Karpas-422 (cell line): ENCODE measurements around the gene LIX1L. TPM values are rescaled to one million over a fixed set of nuclear protein-coding genes. Genes with fewer than 3 reads are reported as not detected.
"Not testable (repeated sequence)": the region's sequence is repeated elsewhere in the genome, so short reads cannot be mapped to it uniquely, and the experiment has no call there.

Source experiments
- DNase-seq: peaks from one replicate; pipeline ENCODE4 v3.0.0-alpha.2; 2015
- H2AFZ ChIP-seq: fragments of 200-600 bp; sonication (generic); 2 replicates; pipeline ENCODE4 v1.6.1; 2014; ENCODE audit warnings: antibody characterized with exemption, low read length, mixed read lengths
- H3K27ac ChIP-seq: fragments of 200-600 bp; sonication (generic); 2 replicates; pipeline ENCODE4 v1.5.1; 2014; ENCODE audit warnings: mild to moderate bottlenecking, low read length, moderate library complexity
- H3K27me3 ChIP-seq: fragments of 200-600 bp; sonication (generic); 2 replicates; pipeline ENCODE4 v1.6.1; 2014; ENCODE audit warnings: low read length, mixed read lengths
- H3K36me3 ChIP-seq: fragments of 200-600 bp; sonication (generic); 2 replicates; pipeline ENCODE4 v1.6.1; 2014; ENCODE audit warnings: low read length, mixed read lengths; ENCODE audit not compliant: insufficient read depth
- H3K4me1 ChIP-seq: fragments of 200-600 bp; sonication (generic); 2 replicates; pipeline ENCODE4 v1.6.1; 2014; ENCODE audit warnings: mild to moderate bottlenecking, low read length, mixed read lengths
- H3K4me2 ChIP-seq: fragments of 200-600 bp; sonication (generic); 2 replicates; pipeline ENCODE4 v1.6.1; 2014; ENCODE audit warnings: low read length, low read depth, mild to moderate bottlenecking; ENCODE audit not compliant: poor library complexity, severe bottlenecking
- H3K4me3 ChIP-seq: fragments of 200-600 bp; sonication (generic); 2 replicates; pipeline ENCODE4 v1.5.1; 2014; ENCODE audit warnings: mild to moderate bottlenecking, antibody characterized with exemption, low read length, mixed read lengths
- H3K79me2 ChIP-seq: fragments of 200-600 bp; sonication (generic); 2 replicates; pipeline ENCODE4 v1.6.1; 2014; ENCODE audit warnings: mild to moderate bottlenecking, low read length, mixed read lengths
- H3K9ac ChIP-seq: fragments of 200-600 bp; sonication (generic); 2 replicates; pipeline ENCODE4 v1.6.0; 2014; ENCODE audit warnings: low read length
- H3K9me2 ChIP-seq: fragments of 200-600 bp; sonication (generic), shearing (Covaris generic); replicated peaks from 2 replicates; pipeline ENCODE4 v1.6.0; 2014; ENCODE audit warnings: mild to moderate bottlenecking, low read length, moderate library complexity; ENCODE audit not compliant: insufficient read depth
- H3K9me3 ChIP-seq: fragments of 300-700, 200-600 bp; sonication (generic); 2 replicates; pipeline ENCODE4 v1.6.1; 2014; ENCODE audit warnings: low read length, mixed read lengths
- H4K20me1 ChIP-seq: fragments of 200-600 bp; sonication (generic); 2 replicates; pipeline ENCODE4 v1.6.1; 2014; ENCODE audit warnings: mild to moderate bottlenecking, antibody characterized with exemption, low read length, low read depth; ENCODE audit not compliant: insufficient read depth
- total RNA-seq: library from RNA; depleted of rRNA; stranded (reverse); fragments of >200 nt; shearing (Covaris generic); gene quantifications from 2 replicates; pipeline ENCODE4 v1.2.3, GENCODE V29; 2014; ENCODE audit warnings: low replicate concordance

The LIX1L gene
- total RNA-seq, 1 experiment from 2014 or later: 49.4 TPM

DNA sequence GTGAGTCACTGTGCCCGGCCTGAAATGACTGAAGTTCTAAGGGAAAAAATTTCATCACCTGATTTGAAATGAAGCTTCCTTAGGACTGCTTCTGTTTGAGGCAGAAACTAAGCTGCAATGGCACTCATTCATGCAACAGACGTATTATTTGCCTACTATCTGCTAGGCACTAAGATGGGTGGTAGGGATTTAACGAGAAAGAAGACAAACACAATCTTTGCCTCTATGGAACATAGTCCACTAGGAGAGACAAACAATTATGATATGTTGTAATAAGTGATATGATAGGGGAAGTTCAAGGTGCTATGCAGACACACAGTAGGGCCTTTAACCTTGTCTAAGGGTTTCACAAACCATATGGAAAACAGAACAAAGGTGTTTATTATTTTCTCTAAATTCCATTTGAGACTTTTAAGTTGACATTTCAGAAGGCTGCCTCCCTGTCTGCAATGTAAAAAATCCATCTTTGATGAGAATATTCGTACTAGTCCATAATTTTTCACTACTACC is 11.3 kb downstream of the LIX1L start:
- Histone ChIP-seq H4K20me1 (no peaks in the 10 kb centered on the region), H2AFZ (no peak overlapping the region), H3K9me3 (no peaks in the 10 kb centered on the region), H3K79me2 (peaks cover 85% of the 10 kb centered on the region), H3K27me3 (no peaks in the 10 kb centered on the region), H3K9me2 (no peaks in the 10 kb centered on the region), H3K9ac (no peak overlapping the region), H3K27ac (no peak overlapping the region), H3K36me3 (peaks cover 32% of the 10 kb centered on the region), H3K4me1 (peaks cover 16% of the 10 kb centered on the region), H3K4me3 (no peak overlapping the region), H3K4me2 (no peak overlapping the region)
- no peak for DNase-seq

DNA sequence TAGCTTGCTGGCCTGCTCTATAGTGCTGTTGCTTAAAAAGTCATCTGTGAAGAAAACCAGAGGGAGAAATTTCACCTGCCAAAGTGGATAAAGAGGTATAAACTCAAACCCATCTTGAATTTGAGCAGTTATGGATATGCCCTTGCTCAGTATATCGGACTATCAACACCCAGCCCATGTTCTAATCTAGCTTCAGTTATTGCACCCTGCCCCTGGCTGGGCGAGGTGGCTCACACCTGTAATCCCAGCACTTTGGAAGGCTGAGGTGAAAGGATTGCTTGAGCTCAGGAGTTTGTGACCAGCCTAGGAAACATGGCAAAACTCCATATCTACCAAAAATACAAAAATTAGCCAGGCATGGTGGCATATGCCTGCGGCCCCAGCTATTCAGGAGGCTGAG is 13.3 kb downstream of the LIX1L start:
- Histone ChIP-seq H3K9me3 (no peaks in the 10 kb centered on the region), H3K79me2 (peaks cover 71% of the 10 kb centered on the region), H2AFZ (no peak overlapping the region), H3K36me3 (peaks cover 40% of the 10 kb centered on the region), H3K9me2 (no peaks in the 10 kb centered on the region), H3K9ac (no peak overlapping the region), H3K4me3 (no peak overlapping the region), H3K4me1 (peaks cover 23% of the 10 kb centered on the region), H4K20me1 (no peaks in the 10 kb centered on the region), H3K27me3 (no peaks in the 10 kb centered on the region), H3K27ac (no peak overlapping the region), H3K4me2 (no peak overlapping the region)
- no peak for DNase-seq

DNA sequence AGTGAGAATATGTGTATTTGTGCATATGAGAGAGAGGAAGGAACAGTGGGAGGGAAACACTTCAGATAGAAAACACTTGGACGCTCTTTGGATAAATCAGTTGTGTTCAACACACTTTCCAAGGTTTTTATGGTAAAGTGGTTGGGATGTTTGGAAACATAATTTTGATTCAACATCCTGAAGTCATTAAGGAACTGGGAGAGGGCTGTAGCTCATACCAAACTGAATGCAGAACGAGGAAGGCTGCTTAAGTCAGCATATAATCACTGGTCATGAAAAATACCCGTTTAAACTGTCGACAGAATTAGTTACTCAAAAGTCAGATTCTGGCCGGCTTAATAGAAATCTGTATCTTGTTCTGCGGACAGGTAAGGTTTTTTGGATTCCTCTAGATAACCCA is 14.9 kb downstream of the LIX1L start:
- H4K20me1 ChIP-seq: no peaks in the 10 kb centered on the region
- no peak overlapping the region for H3K4me3 ChIP-seq
- peaks cover 18% of the 10 kb centered on the region for H3K4me1 ChIP-seq
- no peaks in the 10 kb centered on the region for H3K9me3 ChIP-seq
- H3K27me3 ChIP-seq: no peaks in the 10 kb centered on the region
- H3K36me3 ChIP-seq: peaks cover 37% of the 10 kb centered on the region
- H3K4me2 ChIP-seq: no peak overlapping the region
- H3K27ac ChIP-seq: no peak overlapping the region
- peaks cover 54% of the 10 kb centered on the region for H3K79me2 ChIP-seq
- H2AFZ ChIP-seq: no peak overlapping the region
- DNase-seq: no peak
- H3K9me2 ChIP-seq: no peaks in the 10 kb centered on the region
- H3K9ac ChIP-seq: no peak overlapping the region

DNA sequence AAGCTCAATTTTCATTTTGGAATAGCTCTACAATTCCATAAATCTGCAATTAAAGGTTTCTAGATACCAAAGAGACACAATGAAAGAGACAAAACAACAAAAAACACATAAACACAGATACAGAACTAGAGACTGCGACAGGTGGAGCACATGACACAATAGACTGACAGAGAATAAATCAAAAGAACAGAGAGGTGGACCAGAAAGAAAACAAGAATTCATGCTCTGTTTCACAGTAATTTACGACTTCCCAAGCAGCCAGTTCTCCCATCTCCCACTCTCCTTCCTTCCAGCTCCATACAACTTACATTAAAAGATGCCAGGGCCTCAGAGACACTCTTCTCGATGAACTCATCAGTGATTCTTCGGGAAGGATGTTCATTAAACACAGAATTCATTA is 15.4 kb downstream of the LIX1L start:
- no peak overlapping the region for H3K27ac ChIP-seq
- H3K9me2 ChIP-seq: no peaks in the 10 kb centered on the region
- peaks cover 38% of the 10 kb centered on the region for H3K36me3 ChIP-seq
- no peaks in the 10 kb centered on the region for H3K27me3 ChIP-seq
- H3K9ac ChIP-seq: no peak overlapping the region
- H3K4me2 ChIP-seq: no peak overlapping the region
- H3K79me2 ChIP-seq: peaks cover 49% of the 10 kb centered on the region
- no peaks in the 10 kb centered on the region for H4K20me1 ChIP-seq
- H2AFZ ChIP-seq: no peak overlapping the region
- no peak overlapping the region for H3K4me3 ChIP-seq
- no peak for DNase-seq
- no peaks in the 10 kb centered on the region for H3K9me3 ChIP-seq
- H3K4me1 ChIP-seq: peaks cover 17% of the 10 kb centered on the region

DNA sequence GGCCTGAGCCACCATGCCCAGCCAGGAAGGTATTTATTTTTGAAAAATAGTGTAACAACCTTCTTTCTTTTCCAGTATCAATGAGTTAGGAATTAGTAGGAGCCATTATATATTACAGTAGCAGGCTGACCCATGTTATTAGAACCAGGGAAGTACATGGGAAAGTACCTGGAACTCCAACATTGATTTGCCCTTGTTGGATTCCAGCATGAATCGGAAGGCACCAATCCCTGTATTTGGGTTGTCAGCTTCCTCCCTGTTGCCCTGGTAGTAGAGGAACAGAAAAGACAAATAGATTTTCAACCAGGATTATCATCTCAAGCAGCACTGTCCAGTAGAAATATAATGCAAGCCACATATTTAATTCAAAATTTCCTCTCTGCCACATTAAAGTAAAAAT is 20.4 kb downstream of the LIX1L start:
- Histone ChIP-seq H3K4me1 (peaks cover 38% of the 10 kb centered on the region), H3K4me2 (no peak overlapping the region), H4K20me1 (no peaks in the 10 kb centered on the region), H3K27ac (peak overlapping the region; percentile 11; the same call in 1 of the 2 replicates), H3K9ac (no peak overlapping the region), H3K4me3 (no peak overlapping the region), H3K36me3 (peaks cover 31% of the 10 kb centered on the region), H3K9me3 (no peaks in the 10 kb centered on the region), H3K79me2 (peaks cover 13% of the 10 kb centered on the region), H3K9me2 (no peaks in the 10 kb centered on the region), H3K27me3 (no peaks in the 10 kb centered on the region), H2AFZ (no peak overlapping the region)
- peak; percentile 33 for DNase-seq

DNA sequence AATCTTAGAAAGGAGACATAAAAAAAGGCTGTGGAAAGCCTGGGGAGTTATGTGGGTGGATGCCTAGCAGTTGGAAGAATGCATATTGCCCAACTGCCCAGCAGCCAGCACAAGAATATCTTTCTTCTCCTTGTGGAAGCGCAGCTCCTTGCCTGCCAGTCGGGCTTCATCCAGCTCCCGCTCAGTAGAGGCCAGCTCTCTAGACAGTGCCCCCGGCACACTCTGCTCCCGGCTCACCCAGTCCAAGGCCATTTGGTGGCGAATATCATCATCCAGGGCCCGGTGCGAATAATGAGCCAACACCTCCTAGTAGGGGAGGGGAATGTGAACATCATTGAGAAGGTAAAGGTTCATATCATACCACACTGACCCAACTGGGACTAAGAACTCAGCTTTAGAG is 21.6 kb downstream of the LIX1L start:
- no peaks in the 10 kb centered on the region for H4K20me1 ChIP-seq
- H3K4me3 ChIP-seq: no peak overlapping the region
- no peak overlapping the region for H3K4me2 ChIP-seq
- no peak overlapping the region for H3K9ac ChIP-seq
- H3K27ac ChIP-seq: peak overlapping the region; percentile 67
- H3K36me3 ChIP-seq: peaks cover 23% of the 10 kb centered on the region
- H3K79me2 ChIP-seq: peaks cover 6% of the 10 kb centered on the region
- no peaks in the 10 kb centered on the region for H3K27me3 ChIP-seq
- no peak overlapping the region for H2AFZ ChIP-seq
- no peak for DNase-seq
- no peaks in the 10 kb centered on the region for H3K9me3 ChIP-seq
- peaks cover 47% of the 10 kb centered on the region for H3K4me1 ChIP-seq
- H3K9me2 ChIP-seq: no peaks in the 10 kb centered on the region

DNA sequence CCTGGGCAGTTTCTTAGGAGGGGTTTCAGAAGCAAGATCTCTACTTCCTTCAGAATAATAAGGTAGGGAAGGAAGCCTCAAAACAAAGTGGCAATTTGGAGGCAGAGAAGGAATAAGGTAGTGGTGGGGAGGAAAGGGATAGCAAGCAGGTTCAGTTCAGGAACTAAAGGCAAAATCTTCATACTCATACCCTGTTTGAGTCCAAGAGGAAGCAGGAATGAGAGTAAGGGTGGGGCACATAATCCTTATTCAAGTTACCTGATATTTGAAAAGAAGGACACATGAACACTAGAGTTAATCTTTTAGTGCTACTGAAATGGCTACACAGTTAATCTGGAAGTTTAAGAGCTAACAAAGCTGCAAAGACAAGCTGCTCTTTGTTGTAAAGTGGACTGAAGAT is 22.1 kb downstream of the LIX1L start:
- H3K9me3 ChIP-seq: no peaks in the 10 kb centered on the region
- H3K4me3 ChIP-seq: no peak overlapping the region
- H3K9ac ChIP-seq: no peak overlapping the region
- H3K79me2 ChIP-seq: peaks cover 3% of the 10 kb centered on the region
- H3K36me3 ChIP-seq: peaks cover 19% of the 10 kb centered on the region; the same call in 1 of the 2 replicates
- no peaks in the 10 kb centered on the region for H4K20me1 ChIP-seq
- DNase-seq: no peak
- H3K27ac ChIP-seq: peak overlapping the region; percentile 67
- no peaks in the 10 kb centered on the region for H3K9me2 ChIP-seq
- H3K27me3 ChIP-seq: no peaks in the 10 kb centered on the region
- H3K4me2 ChIP-seq: no peak overlapping the region
- H2AFZ ChIP-seq: no peak overlapping the region
- peaks cover 47% of the 10 kb centered on the region for H3K4me1 ChIP-seq

DNA sequence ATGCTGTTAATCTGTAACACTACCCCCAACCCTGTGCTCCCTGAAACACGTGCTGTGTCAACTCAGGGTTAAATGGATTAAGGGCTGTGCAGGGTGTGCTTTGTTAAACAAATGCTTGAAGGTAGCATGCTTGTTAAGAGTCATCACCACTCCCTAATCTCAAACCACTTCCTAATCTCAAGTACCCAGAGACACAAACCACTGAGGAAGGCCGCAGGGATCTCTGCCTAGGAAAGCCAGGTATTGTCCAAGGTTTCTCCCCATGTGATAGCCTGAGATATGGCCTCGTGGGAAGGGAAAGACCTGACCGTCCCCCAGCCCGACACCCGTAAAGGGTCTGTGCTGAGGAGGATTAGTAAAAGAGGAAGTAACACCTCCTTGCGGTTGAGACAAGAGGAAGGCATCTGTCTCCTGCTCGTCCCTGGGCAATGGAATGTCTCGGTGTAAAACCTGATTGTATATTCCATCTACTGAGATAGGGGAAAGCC is 25.3 kb downstream of the LIX1L start:
- Histone ChIP-seq H3K4me1 (peaks cover 44% of the 10 kb centered on the region), H3K36me3 (peaks cover 21% of the 10 kb centered on the region; the same call in 1 of the 2 replicates), H3K79me2 (peaks cover 14% of the 10 kb centered on the region), H3K9ac (peak overlapping the region; percentile 53), H3K27ac (peak overlapping the region; percentile 89), H3K4me2 (peak overlapping the region; percentile 75), H3K4me3 (peak overlapping the region; percentile 54)
- not testable (repeated sequence) for H3K9me2 ChIP-seq, H2AFZ ChIP-seq, H3K27me3 ChIP-seq, H3K9me3 ChIP-seq, H4K20me1 ChIP-seq
- peak; percentile 85 for DNase-seq
